D721Med (cell line): Measurements from ENCODE around the gene PASD1.
"Not testable (repeated sequence)": the region's sequence is repeated elsewhere in the genome, so short reads cannot be mapped to it uniquely, and the experiment has no call there.

ENCODE experiments used
- DNase-seq: peaks from one replicate; pipeline ENCODE4 v3.0.0; 2011; ENCODE audit warnings: low spot score; ENCODE audit not compliant: insufficient read length
- FAIRE-seq: peaks from 2 replicates; lab custom pipeline; 2011; peaks lifted over from hg19 to GRCh38; lab: Jason Lieb, UNC
- TF ChIP-seq, protein P1 (sequence below): IDR thresholded peaks from 2 replicates; pipeline ENCODE4 v1.5.1; 2012; ENCODE audit warnings: mild to moderate bottlenecking, control low read depth; ENCODE audit not compliant: insufficient read depth; ENCODE audit errors: missing control alignments

PASD1 gene

DNA sequence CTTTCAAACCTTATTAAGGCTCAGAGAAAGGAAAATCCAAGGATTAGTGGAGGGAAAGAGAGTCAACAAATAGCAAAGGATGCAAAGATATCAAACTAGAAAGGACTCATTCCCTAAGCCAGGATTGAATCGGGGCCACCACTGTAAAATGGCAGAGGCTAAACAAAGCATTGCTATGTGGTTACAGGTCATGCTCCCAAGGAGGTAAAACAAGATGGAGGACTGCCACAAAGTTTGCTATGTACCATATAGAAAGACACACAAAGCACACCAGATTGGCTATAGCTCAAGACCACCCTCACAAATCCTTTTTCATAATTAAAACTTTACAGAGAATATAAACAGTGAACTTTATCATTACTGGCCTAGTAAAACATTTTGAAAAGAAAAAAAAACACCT is 25.9 kb upstream of the PASD1 start:
- peak; percentile 86 for FAIRE-seq
- DNase-seq: no peak
- TF ChIP-seq, protein P1, sequence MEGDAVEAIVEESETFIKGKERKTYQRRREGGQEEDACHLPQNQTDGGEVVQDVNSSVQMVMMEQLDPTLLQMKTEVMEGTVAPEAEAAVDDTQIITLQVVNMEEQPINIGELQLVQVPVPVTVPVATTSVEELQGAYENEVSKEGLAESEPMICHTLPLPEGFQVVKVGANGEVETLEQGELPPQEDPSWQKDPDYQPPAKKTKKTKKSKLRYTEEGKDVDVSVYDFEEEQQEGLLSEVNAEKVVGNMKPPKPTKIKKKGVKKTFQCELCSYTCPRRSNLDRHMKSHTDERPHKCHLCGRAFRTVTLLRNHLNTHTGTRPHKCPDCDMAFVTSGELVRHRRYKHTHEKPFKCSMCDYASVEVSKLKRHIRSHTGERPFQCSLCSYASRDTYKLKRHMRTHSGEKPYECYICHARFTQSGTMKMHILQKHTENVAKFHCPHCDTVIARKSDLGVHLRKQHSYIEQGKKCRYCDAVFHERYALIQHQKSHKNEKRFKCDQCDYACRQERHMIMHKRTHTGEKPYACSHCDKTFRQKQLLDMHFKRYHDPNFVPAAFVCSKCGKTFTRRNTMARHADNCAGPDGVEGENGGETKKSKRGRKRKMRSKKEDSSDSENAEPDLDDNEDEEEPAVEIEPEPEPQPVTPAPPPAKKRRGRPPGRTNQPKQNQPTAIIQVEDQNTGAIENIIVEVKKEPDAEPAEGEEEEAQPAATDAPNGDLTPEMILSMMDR: no peak

DNA sequence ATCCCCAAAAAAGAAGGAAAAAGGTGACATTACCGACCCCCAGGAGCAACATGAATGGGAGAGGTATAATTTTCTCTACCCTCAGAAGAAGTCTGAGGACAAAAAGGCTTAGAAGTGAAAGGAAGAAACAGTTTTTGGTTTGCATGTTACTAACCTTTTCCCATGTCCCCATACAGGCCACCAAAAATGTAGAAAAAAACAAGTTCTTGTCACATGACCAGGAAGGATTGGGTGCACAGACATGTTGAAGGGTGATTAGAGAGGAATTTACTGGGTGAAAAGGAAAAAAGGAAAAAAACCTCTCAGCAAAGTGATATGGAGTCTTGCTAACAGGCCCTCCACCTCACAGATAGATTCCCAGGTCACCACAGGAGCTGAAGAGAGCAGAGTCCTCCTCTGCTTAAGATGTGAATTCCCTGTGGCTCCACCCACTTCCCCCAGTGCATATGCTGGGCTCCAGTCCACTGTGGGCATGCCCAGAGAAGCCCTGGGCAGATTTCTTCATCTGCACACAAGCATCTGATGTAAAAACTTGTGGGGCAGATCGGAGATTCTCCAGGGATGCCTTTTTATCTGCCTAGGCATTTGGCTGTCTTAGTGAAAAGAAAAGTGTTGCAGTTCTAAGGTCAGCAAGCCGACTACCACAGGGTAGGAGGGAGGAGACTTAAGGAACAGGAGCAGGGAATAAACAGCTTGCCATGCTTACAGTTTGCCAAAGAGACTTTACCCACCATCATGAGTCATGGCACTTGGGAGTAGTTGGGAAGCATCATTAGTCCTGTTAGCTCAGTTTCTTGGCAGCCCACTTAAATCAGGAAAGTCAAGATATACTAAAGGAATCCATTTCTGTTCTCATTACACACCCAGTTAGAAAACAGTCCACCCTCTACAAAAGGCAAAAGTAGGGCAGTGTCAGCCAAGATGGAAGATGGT is 25.0 kb upstream of the PASD1 start:
- TF ChIP-seq, protein P1: no peak
- DNase-seq (no peak), FAIRE-seq (no peak)

DNA sequence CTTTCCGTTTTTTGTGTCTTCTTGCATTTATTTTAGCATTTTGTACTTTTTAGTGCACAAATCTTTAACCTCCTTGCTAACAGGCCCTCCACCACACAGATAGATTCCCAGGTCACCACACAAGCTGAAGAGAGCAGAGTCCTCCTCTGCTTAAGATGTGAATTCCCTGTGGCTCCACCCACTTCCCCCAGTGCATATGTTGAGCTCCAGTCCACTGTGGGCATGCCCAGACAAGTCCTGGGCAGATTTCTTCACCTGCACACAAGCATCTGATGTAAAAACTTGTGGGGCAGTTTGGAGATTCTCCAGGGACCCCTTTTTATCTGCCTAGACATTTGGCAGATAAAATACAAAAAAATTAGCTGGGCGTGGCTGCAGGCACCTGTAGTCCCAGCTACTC is 19.8 kb upstream of the PASD1 start:
- TF ChIP-seq, protein P1: no peak
- FAIRE-seq (no peak), DNase-seq (no peak)

DNA sequence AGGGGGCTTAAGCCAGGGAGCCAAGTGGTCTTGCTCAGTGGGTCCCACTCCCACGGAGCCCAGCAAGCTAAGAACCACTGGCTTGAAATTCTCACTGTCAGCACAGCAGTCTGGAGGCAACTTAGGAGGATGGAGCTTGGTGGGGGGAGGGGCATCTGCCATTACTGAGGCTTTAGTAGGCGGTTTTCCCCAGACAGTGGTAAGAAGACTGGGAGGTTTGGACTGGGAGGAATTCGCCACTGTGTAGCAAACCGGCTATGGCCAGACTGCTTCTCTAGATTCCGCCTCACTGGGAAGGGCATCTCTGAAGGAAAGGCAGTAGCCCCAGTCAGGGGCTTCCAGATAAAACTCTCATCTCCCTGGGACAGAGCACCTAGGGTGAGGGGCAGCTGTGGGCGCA is 17.2 kb upstream of the PASD1 start:
- not testable (repeated sequence) for DNase-seq, FAIRE-seq

DNA sequence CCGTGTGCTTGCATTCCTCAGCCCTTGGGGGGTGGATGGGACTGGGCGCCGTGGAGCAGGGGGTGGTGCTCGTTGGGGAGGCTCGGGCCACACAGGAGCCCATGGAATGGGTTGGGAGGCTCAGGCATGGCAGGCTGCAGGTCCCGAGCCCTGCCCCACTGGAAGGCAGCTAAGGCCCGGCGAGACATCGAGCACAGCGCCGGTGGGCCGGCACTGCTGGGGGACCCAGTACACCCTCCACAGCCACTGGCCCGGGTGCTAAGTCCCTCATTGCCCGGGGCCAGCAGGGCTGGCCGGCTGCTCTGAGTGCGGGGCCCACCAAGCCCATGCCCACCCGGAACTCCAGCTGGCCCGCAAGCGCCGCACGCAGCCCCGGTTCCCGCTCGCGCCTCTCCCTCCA is 12.3 kb upstream of the PASD1 start:
- FAIRE-seq: not testable (repeated sequence)

DNA sequence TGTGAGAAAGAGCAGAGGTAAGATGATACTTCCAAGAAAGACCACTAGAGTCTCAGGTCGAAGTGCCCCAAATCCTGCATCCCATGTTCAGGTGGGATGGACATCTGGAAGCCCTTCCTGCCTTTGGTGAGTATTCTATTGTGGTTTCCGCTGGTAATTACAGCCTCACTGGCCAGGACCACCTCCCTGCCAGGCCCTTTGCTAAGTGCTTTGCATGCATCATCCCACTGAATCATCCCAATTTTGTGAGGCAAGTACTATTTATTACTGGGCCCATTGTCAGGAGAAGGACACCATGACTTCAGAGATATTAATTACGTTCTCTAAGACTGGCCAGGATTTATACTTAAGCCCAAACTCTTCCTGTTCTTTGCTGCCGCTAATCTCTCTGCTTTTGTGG is 10.7 kb upstream of the PASD1 start:
- FAIRE-seq: no peak
- DNase-seq: no peak
- TF ChIP-seq, protein P1: no peak

More for the DNA sequence above, 12.3 kb upstream of the PASD1 start:
- not testable (repeated sequence) for DNase-seq

DNA sequence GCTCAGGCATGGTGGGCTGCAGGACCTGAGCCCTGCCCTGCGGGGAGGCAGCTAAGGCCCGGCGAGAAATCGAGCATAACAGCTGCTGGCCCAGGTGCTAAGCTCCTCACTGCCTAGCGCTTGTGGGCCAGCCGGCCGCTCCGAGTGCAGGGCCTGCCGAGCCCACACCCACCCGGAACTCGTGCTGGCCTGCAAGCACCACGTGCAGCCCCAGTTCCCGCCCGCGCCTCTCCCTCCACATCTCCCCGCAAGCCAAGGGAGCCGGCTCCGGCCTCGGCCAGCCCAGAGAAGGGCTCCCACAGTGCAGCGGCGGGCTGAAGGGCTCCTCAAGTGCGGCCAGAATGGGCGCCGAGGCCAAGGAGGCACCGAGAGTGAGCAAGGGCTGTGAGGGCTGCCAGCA is 8.2 kb upstream of the PASD1 start:
- DNase-seq, FAIRE-seq: not testable (repeated sequence)

DNA sequence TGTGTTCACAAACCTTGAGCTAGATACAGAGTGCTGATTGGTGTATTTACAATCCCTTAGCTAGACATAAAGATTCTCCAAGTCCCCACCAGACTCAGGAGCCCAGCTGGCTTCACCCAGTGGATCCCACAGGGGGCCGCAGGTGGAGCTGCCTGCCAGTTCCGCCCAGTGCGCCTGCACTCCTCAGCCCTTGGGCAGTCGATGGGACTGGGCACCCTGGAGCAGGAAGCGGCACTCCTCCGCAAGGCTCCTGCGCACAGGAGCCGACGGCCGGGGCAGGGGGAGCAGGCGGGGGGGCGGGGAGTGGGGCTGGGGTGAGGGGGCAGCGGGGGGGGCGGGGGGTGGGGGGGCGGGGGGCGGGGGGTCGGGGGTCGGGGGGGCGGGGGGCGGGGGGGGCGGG is 990 bp upstream of the PASD1 start:
- FAIRE-seq, DNase-seq: not testable (repeated sequence)

DNA sequence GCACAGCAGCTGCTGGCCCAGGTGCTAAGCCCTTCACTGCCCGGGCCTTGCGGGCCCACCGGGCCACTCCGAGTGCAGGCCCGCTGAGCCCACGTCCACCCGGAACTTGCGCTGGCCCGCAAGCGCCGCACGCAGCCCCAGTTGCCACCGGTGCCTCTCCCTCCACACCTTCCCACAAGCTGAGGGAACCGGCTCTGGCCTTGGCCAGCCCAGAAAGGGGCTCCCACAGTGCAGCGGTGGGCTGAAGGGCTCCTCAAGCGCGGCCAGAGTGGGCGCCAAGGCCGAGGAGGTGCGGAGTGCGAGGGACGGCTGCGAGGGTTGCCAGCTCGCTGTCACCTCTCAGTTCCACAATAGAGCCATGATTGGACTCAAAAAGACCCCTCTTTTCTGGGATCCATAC is 472 bp upstream of the PASD1 start:
- not testable (repeated sequence) for FAIRE-seq, DNase-seq

DNA sequence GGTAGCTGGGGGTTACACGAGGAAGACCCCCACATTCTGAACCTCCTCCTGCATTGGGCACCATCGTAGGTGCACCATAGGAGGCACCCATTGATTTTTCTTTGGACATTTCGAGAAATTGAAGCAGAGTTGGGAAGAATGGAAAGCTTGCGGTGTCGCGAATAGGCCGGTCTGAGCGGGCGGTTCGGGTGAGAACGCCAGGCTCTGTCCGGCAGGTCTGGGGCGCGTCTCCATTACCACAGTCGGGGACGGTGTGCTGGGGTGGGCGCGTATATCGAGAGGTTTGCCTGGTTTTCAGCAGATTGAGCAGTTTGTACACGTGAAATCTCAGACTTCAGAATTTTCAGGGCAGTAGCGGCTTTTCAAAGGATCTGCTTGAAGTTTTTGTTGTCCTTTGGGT is 560 bp downstream of the PASD1 start:
- DNase-seq (no peak), FAIRE-seq (no peak)
- TF ChIP-seq, protein P1: no peak

DNA sequence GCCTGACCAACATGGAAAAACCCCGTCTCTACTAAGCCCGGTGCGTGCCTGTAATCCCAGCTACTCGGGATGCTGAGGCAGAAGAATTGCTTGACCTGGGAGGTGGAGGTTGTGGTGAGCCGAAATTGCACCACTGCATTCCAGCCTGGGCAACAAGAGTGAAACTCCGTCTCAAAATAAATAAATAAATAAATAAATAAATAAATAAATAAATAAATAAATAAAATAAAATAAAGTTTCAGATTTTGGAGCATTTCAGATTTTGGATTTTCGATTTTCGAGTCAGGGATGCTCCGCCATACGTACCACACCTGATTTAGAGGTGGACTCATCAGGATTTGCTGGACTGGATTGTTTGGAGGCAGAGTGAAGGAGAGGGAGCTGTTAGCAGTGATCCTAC is 3.4 kb downstream of the PASD1 start:
- not testable (repeated sequence) for DNase-seq, FAIRE-seq
